ENCODE results near the gene SBF2.

The SBF2 gene

GRCh38 chr11:9735236-9735635 lies 558.8 kb downstream of the SBF2 start:
- DNase-seq (ENCODE audit: low read depth in 1 of 2, low spot score in 1 of 2), result no peak

- DNase-seq (ENCODE audit: low read depth in 1 of 2, low spot score in 1 of 2), result no peak
Measured at GRCh38 chr11:9733212-9733611, 560.8 kb downstream of the SBF2 start.

- DNase-seq (ENCODE audit: low read depth in 1 of 2, low spot score in 1 of 2), result no peak
Measured at GRCh38 chr11:9732453-9732852, 561.6 kb downstream of the SBF2 start.

GRCh38 chr11:9731256-9731655 lies 562.8 kb downstream of the SBF2 start:
- DNase-seq (ENCODE audit: low read depth in 1 of 2, low spot score in 1 of 2), result no peak

Measured in activated CD4-positive, alpha-beta T cell treated with anti-CD3 and anti-CD28 coated beads, Interleukin-2, amount 50 U/mL, for 24 hours (primary cell).